HCT116 (cell line): ENCODE data around the gene SORCS2. TPM values are rescaled to one million over a fixed set of nuclear protein-coding genes. Genes with fewer than 3 reads are reported as not detected.

Experiments
- ATAC-seq: fragments of 200-7000 bp; cut with Tn5 transposase; 2 replicates; pipeline ENCODE4 v1.9.1; 2020; ENCODE audit warnings: mild to moderate bottlenecking, moderate library complexity
- BruUV-seq: library from RNA; stranded (reverse); fragments of 400-500 nt; replicated peaks from 2 replicates; lab custom pipeline; 2021; lab: Mats Ljungman, UMichigan
- CTCF ChIA-PET: fragments of 300-600 bp; sonication (Branson Sonifier 250); formaldehyde crosslinking; loops from one replicate; lab custom pipeline; 2021; ENCODE audit warnings: antibody characterized with exemption; lab: Charles Lee
- POLR2A ChIA-PET: fragments of 300-600, 350-600 bp; sonication (Branson Sonifier 250); formaldehyde crosslinking; loops from one replicate; lab custom pipeline; 2021; ENCODE audit warnings: antibody characterized with exemption; lab: Charles Lee
- RAD21 ChIA-PET, 2 experiments: fragments of 300-600 bp; sonication (Branson Sonifier 250); formaldehyde crosslinking; loops; one replicate each; lab custom pipeline; 2023; ENCODE audit warnings: low total read pairs in 2 of 2; ENCODE audit not compliant: uncharacterized antibody in 2 of 2, unreplicated experiment in 2 of 2, low non-redundant PET in 1 of 2; lab: Charles Lee
- DNase-seq: peaks from one replicate; pipeline ENCODE4 v3.0.0-alpha.2; 2010; ENCODE audit warnings: low read depth, low spot score
- H2AFZ ChIP-seq: fragments of 200-600 bp; shearing (Covaris generic), sonication (generic); 2 replicates; pipeline ENCODE4 v1.6.1; 2017; ENCODE audit warnings: low read depth, mixed run types, mixed read lengths, antibody characterized with exemption, low read length; ENCODE audit not compliant: poor library complexity, severe bottlenecking
- H3K27ac ChIP-seq: 2 replicates; pipeline ENCODE4 v1.5.1; 2012; ENCODE audit warnings: low read depth, low read length
- H3K27me3 ChIP-seq: fragments of 200-600 bp; sonication (generic); 2 replicates; pipeline ENCODE4 v1.6.1; 2016; ENCODE audit warnings: mixed run types, low read length, mixed read lengths; ENCODE audit not compliant: insufficient read depth
- H3K36me3 ChIP-seq, 2 experiments: fragments of 200-500 bp in 1 of 2; fragments of 200-600 bp in 1 of 2; sonication (Bioruptor generic) in 1 of 2; sonication (generic) in 1 of 2; 2 replicates each; pipeline versions ENCODE4 v1.5.1 to v1.6.1; 2014 to 2016; ENCODE audit warnings: low read length in 2 of 2, inconsistent platforms in 1 of 2, mixed read lengths in 1 of 2, mixed run types in 1 of 2; ENCODE audit not compliant: insufficient read depth in 2 of 2, control insufficient read depth in 1 of 2
- H3K4me1 ChIP-seq, 2 experiments: fragments of 200-600 bp in 1 of 2; sonication (generic) in 1 of 2; 2 replicates each; pipeline versions ENCODE4 v1.5.1 to v1.6.1; 2012 to 2017; ENCODE audit warnings: low read length in 2 of 2, inconsistent platforms in 1 of 2, mild to moderate bottlenecking in 1 of 2, mixed read lengths in 1 of 2, mixed run types in 1 of 2, moderate library complexity in 1 of 2; ENCODE audit not compliant: insufficient read depth in 2 of 2, control insufficient read depth in 1 of 2
- H3K4me2 ChIP-seq: fragments of 200-600 bp; sonication (generic); 2 replicates; pipeline ENCODE4 v1.6.1; 2017; ENCODE audit warnings: mixed run types, low read length, mixed read lengths
- H3K4me3 ChIP-seq, 2 experiments: fragments of 200-600 bp in 1 of 2; sonication (generic) in 1 of 2; replicated peaks in 1 of 2; 2 replicates each; pipeline ENCODE4 v1.5.1; 2011 to 2016; ENCODE audit warnings: low read length in 2 of 2, control low read depth in 1 of 2, low read depth in 1 of 2, mild to moderate bottlenecking in 1 of 2, mixed read lengths in 1 of 2, mixed run types in 1 of 2
- H3K79me2 ChIP-seq: fragments of 200-600 bp; sonication (generic); 2 replicates; pipeline ENCODE4 v1.6.1; 2017; ENCODE audit warnings: mild to moderate bottlenecking, mixed run types, low read length, moderate library complexity, mixed read lengths; ENCODE audit not compliant: insufficient read depth
- H3K9ac ChIP-seq: fragments of 200-600 bp; sonication (generic); 2 replicates; pipeline ENCODE4 v1.6.1; 2016; ENCODE audit warnings: low read length, mixed read lengths
- H3K9me2 ChIP-seq: fragments of 200-600 bp; sonication (generic), shearing (Covaris generic); 2 replicates; pipeline ENCODE4 v1.6.1; 2017; ENCODE audit warnings: mixed run types, mild to moderate bottlenecking, moderate library complexity; ENCODE audit not compliant: insufficient read depth
- H3K9me3 ChIP-seq, 2 experiments: fragments of 200-500 bp in 1 of 2; fragments of 200-600 bp in 1 of 2; sonication (Bioruptor generic) in 1 of 2; sonication (generic) in 1 of 2; 2 replicates each; pipeline ENCODE4 v1.6.1; 2014 to 2017; ENCODE audit warnings: low read length in 2 of 2, mixed read lengths in 2 of 2, inconsistent platforms in 1 of 2, low read depth in 1 of 2, mild to moderate bottlenecking in 1 of 2, mixed run types in 1 of 2, moderate library complexity in 1 of 2; ENCODE audit not compliant: control insufficient read depth in 1 of 2, insufficient read depth in 1 of 2
- H4K20me1 ChIP-seq: fragments of 200-600 bp; sonication (generic), shearing (Covaris generic); 2 replicates; pipeline ENCODE4 v1.6.1; 2017; ENCODE audit warnings: mixed run types, mild to moderate bottlenecking, moderate library complexity; ENCODE audit not compliant: insufficient read depth
- ELF1 ChIP-seq: IDR thresholded peaks from 2 replicates; pipeline ENCODE4 v1.6.1; 2012; ENCODE audit warnings: low read depth, borderline replicate concordance
- JUND ChIP-seq: IDR thresholded peaks from 2 replicates; pipeline ENCODE4 v1.6.1; 2012
- POLR2A ChIP-seq: IDR thresholded peaks from 2 replicates; pipeline ENCODE4 v1.7.0; 2011; ENCODE audit warnings: borderline replicate concordance; ENCODE audit not compliant: insufficient read depth, insufficient read length; ENCODE audit errors: extremely low read depth
- SIN3A ChIP-seq: IDR thresholded peaks from 2 replicates; pipeline ENCODE4 v1.6.1; 2012; ENCODE audit warnings: low read depth
- TCF7L2 ChIP-seq: IDR thresholded peaks from 2 replicates; pipeline ENCODE4 v1.7.0; 2011; ENCODE audit warnings: borderline replicate concordance, inconsistent platforms; ENCODE audit not compliant: insufficient read depth, insufficient read length; ENCODE audit errors: extremely low read depth
- ZBTB33 ChIP-seq: IDR thresholded peaks from 2 replicates; pipeline ENCODE4 v1.6.1; 2011; ENCODE audit warnings: mild to moderate bottlenecking, low read length, moderate library complexity; ENCODE audit not compliant: insufficient replicate concordance; ENCODE audit errors: extremely low read depth
- ZNF274 ChIP-seq: fragments of 200-500 bp; sonication (Bioruptor generic); IDR thresholded peaks from 2 replicates; pipeline ENCODE4 v1.6.1; 2014; ENCODE audit warnings: mild to moderate bottlenecking, low read depth, low read length, inconsistent platforms
- intact Hi-C: fragments of 100-400 bp; cut with micrococcal nuclease; formaldehyde crosslinking; loops from 2 replicates; pipeline ENCODE4 v1.10.0; 2022
- total RNA-seq: library from RNA; stranded (reverse); gene quantifications from one replicate; pipeline ENCODE4 v1.2.1, GENCODE V29; 2021; ENCODE audit not compliant: unreplicated experiment

The SORCS2 gene
- total RNA-seq, 1 experiment from 2014 or later = 0.37 TPM

GRCh38 chr4:7757501-7758471, 565.4 kb downstream of the SORCS2 start:
- ChIA-PET RAD21 (no interaction called here), CTCF (interaction anchor here (1.0 to 1.6 kb wide), 2 partner anchors 44 kb away, joined by 3 to 5 read pairs; no protein-coding TSS in a partner anchor), POLR2A (no interaction called here)
- intact Hi-C loops = no loop called here
- Histone ChIP-seq H3K4me2 (no peak overlapping the region), H3K27me3 (no peaks in the 10 kb centered on the region), H3K9me3 (no peaks in the 10 kb centered on the region), H3K9ac (no peak overlapping the region), H3K4me1 (peaks cover 0 to 4% of the 10 kb centered on the region in 2 experiments; a peak in 1 of 4 replicates), H3K27ac (no peak overlapping the region), H3K36me3 (peaks cover 0 to 3% of the 10 kb centered on the region in 2 experiments; a peak in 1 of 4 replicates), H3K79me2 (no peaks in the 10 kb centered on the region), H4K20me1 (no peaks in the 10 kb centered on the region), H3K9me2 (no peaks in the 10 kb centered on the region), H2AFZ (no peak overlapping the region), H3K4me3 (no peak overlapping the region)
- BruUV-seq = no TSS peak
- ATAC-seq = no peak
- TF ChIP-seq ZBTB33 = no peak
- no peak for TF ChIP-seq ZNF274
- no peak for TF ChIP-seq SIN3A
- TF ChIP-seq JUND = no peak
- TF ChIP-seq POLR2A = no peak
- TF ChIP-seq TCF7L2 = no peak
- no peak for TF ChIP-seq ELF1
- no peak for DNase-seq
